Glomerular visceral epithelial cell (primary cell): ENCODE data around the gene RAB18.
"Not testable (repeated sequence)": the region's sequence is repeated elsewhere in the genome, so short reads cannot be mapped to it uniquely, and the experiment has no call there.

Experiments used
- DNase-seq: peaks from one replicate; pipeline ENCODE4 v3.0.0-alpha.2; 2016; ENCODE audit errors: extremely low spot score

The RAB18 gene

DNA sequence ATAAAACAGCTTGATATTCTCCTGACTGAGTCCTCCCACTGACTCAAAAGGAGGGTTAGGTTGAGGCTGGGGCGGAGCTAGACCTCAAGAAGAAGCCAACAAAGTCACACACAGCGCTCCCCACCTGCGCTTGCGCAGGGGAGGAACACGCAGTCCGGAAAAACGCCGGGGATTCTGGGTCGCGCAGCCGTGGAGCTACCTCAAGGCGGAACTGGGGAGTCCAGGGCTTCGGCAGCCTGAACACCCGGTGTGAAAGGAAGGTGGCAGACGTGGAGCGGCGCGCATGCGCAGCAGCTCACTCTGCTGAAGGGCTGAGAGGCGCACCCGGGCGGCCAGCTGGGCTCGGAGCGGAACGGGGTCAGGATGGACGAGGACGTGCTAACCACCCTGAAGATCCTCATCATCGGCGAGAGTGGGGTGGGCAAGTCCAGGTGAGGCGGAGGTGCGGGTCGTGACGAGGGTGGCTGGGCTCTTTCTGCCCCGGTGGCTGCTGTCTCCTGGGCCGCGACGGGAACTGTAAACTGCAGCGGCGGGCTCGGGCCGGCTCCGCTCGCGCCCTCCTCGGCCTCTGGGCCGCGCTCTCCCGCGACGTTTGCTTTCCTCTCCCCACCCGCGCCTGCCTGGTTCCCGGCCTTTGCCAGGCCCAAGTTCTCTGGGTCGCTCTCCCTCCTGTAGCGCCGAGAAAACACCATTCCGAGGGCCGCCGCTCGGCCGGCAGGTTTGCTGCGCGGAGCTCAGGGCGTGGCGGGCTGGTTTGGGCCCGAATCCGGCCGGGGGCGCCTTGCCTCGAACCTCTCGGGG, at the start of gene RAB18:
Gene RAB18 (plus strand): TSS at position 298 of the 801 bp plus-strand sequence. CDS start 66 bp downstream, at position 364.
- peak; percentile 99 for DNase-seq

DNA sequence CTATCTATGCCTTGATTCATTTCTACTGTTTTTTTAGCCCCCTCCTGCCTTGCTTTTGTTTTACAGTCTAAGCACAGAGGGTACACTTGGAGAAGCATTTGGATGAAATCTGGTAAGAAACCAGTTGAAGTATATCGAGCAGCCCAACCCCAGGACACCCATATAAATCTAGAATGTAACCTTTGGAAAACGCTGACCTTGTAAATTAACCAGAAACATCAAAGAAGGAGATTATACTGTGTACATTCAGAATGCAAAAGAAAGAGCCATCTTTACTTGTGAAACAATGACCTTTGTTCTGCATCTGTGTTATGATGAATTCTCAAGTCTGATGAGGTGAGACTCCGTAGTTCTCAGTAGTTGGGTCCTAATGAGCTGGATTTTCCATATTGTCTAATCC, 49.3 kb upstream of the RAB18 start:
- no peak for DNase-seq

DNA sequence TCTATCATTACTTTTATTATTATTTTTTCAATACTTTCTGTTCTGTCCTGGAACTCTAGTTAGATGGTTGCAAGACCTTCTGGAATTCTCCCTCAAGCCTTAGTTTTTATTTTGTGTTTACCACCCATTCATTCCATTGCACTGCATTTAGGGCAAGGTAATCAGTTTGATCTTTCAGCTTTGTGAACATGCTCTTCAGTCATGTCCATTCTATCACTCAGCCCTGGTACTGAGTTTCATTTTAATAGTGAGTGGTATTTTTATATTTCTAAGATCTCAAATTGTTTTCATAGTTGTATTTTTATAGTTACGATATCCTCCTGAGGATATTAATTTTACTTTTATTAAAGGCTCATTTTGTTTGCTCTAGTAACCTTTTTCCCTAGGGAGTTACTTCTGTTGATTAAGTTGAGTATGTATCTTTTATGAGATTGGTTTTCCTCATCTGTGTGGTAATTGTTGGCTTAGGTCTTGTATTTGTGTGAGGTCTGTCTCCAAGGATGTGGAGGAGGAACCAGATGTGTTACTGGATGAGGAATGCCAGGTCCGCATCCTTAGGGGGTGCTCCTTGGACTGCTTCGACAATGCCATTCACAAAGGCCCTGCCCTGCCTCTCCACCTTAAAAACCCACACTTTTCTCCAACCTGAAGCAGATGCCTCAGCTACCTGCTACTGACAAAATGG, 46.7 kb upstream of the RAB18 start:
- no peak for DNase-seq

DNA sequence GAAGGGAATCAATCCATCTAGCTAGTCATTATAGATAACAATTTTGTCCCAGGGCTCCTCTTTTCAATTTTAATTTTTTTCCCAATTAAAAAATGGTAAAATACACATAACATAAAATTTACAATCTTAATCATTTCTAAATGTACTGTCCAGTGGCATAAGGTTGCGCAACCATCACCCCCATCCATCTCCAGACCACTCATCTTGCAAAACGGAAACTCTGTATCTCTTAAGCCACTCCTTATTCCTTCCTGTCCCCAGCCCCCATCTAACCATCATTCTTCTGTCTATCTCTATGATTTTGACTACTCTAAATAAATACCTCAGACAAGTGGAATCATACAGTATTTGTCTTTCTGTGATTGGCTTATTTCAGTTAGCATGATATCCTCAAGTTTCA, 46.1 kb upstream of the RAB18 start:
- no peak for DNase-seq

DNA sequence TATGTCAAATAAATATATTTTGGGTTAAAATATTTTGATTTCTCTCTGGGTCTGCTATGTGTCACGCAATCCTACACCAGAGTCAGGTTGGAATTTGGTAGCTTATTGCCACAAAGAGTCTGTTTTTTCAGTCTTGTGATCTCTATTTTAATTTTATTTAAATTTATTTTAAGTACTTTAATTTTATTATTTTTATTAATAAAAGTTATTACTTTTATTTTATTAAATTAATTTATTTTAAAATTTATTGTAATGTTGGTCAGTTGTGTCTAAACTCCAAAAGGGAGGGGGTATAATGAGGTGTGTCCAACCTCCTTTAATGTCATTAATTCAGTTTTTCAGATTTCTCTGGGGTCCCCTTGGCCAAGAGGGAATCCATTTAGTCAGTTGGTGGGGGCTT, 42.8 kb upstream of the RAB18 start:
- no peak for DNase-seq

DNA sequence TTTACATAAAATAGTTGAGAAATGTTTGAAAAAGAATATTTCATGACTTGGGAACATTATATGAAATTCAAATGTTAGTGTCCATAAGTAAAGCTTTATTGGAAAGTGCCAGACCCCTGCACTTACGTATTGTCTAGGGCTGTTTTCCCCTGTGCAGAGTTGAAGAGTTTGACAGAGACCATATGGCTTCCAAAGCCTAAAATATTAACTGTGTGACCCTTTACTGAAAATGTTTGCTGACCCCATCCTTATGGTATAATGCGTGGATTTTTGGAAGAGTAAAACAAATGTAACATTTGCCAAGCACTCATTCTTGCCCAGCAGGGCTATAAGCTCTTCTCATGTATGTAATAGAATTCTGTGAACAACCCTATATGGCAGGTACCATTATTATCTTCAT, 40.1 kb upstream of the RAB18 start:
- no peak for DNase-seq

DNA sequence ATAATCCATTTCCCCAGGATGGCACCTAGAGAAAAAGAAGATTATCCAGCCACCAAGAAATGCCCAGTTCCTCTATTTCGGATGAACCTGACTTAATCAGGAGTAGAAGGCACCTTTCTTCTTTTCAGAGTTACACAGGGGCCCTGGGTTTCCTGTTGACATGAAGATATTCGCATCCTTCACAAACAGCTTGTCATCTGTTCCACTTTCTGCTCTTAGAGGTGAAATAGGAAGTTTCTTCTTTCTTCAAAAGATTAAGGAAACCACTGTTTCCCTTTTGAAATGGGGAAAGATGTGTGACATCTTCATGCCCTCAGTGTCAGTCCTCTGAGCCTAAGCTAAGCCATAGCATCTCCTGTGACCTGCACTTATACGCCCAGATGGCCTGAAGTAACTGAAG, 39.1 kb upstream of the RAB18 start:
- no peak for DNase-seq

DNA sequence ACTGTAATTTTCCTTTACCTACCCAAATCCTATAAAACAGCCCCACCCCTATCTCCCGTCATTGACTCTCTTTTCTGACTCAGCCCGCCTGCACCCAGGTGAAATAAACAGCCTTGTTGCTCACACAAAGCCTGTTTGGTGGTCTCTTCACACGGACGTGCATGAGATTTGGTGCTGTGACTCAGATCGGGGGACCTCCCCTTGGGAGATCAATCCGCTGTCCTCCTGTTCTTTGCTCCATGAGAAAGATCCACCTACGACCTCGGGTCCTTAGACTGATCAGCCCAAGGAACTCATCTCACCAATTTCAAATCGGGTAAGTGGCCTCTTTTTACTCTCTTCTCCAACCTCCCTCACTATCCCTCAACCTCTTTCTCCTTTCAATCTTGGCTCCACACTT, 38.5 kb upstream of the RAB18 start:
- DNase-seq, result not testable (repeated sequence)

DNA sequence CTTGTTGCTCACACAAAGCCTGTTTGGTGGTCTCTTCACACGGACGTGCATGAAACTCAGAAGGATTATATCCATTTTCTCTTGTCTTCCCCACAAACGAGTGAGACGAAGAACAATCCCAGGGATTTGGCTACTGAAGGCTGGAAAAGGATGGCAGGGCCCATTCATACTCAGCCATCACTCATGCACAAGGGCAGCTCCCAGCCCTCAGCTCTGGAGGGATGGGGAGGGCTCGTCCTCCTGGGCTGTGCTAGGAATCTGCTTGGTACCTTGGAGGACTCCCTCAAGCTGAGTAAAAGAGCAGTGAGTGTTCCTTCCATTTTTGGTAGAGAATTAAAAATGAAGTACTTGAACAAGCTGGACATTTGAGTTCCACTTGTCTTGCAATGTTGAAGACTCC, 33.2 kb upstream of the RAB18 start:
- DNase-seq, result no peak

DNA sequence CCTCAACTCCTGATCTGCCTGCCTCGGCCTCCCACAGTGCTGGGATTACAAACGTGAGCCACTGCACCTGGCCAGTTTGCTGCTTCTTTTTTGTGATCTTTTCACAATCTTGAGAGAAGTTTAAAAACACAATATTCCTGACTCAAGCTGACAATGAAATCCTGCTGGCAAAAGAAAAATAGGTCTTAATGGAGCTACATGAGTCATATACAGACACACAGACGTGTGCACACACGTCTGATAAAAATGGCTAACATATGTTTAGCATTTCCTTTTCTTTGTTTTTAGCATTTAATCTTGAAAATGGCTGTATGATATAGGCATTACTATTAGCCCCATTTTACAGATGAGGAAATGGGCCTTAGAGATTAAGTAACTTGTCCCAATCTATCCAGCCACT, 29.4 kb upstream of the RAB18 start:
- no peak for DNase-seq

DNA sequence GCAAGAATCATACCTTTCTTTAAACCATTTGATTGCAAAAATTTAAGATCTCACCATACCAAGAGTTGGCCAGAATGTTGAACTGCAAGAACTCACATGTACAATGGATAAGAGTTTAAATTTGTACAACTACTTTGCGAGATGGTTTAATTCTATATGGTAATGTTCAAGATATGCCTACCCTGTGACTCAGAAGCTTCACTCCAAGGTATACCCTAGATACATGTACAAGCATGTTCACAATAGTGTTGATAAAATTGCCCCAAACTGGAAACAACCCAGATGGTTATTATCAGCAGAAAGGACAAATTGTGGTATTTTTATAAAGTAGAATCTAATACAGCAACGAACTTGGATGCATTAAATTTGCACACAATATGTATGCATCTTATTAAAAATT, 25.1 kb upstream of the RAB18 start:
- no peak for DNase-seq

DNA sequence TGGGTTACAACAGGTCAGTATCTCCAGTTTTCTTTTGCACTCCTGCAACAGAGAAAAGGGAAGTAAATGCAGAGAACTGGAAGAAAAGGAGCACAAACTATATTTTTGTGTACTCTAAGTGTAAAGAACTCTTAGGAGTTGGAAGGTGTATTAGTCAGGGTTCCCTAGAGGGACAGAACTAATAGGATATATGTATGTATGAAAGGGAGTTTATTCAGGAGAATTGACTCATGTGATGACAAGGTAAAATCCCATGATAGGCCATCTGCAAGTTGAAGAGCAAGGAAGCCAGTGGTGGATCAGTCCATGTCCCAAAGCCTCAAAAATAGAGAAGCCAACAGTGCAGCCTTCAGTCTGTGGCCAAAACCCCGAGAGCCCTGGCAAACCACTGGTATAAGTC, 22.6 kb upstream of the RAB18 start:
- no peak for DNase-seq

DNA sequence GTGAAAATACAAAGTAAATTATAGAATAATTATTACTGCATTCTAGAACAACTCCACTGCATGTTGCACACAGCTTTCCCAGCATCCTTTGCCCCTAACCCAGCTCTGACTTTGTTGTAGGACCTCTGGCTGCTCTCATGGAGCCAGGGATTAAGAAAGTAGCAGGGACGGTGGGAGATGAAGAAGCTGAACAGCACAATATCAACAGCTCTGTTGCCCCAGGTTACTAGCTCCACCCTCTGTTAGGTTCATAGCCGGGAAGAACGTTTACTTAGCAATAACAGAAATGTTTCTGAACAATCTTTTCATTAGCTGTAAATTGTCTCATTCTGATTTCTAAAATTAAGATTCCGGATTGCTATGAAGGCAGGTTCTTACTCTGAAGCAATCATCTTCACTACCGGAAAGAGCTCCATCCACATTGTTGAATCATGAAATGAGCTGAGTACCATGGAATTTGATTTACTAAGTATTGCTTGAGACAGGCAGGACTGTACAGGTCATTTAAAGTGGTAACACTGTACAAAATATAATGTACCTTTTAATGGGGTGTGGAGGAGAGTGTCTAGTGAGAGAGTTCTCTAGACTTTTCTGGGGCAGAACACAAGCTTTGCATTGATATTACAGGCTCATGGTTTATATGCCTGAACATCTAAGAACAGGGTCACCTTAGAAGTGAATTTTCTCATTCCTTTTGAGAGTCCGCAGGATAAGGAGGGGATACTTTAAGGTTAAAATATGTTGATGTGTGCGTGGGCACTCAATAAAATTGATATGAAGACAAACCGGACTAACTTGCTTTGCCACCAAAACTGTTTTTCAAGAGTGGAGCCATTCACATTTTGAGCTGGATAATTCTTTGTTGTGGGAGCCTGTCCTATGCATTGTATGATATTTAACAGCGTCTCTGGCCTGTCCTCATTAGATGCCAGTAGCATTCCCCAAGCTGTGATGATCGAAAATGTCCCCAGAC, 20.8 kb upstream of the RAB18 start:
- peak; percentile 1 for DNase-seq

DNA sequence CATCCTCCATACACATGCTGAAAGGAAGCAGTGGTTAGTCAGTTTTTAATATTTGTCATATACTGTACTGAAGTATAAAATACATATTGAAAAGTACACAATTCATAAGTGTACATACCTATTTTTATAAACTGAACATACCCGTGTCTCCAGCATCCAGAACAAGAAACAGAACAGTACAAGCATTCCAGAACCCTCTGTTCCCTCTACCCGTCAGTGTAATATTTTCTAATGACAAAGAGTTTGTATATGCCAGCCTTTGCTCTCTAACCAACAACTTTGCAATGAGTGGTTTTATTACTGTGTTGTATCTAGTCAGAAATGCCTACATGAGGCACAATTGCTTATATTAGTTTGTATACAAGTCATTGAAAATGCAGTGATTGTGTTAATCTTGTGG, 18.7 kb upstream of the RAB18 start:
- DNase-seq, result no peak

DNA sequence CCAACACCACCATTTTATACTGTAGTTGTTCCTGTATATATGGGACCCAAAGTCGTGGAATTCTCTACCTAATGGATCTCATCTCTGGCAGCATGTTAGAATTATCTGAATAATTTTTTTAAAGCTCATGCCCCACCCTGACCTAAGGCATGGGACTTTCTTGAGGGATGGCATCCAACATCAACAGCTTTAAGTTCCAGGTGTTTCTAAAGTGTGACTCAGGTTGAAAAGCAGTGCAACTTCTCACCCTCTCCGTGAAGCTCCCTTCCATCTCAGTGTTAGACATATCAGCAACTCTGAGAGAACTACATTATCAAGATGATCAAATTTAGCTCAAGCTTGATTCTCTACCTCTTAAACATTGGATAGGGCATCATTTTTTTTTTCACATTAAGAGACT, 18.1 kb upstream of the RAB18 start:
- DNase-seq, result no peak

DNA sequence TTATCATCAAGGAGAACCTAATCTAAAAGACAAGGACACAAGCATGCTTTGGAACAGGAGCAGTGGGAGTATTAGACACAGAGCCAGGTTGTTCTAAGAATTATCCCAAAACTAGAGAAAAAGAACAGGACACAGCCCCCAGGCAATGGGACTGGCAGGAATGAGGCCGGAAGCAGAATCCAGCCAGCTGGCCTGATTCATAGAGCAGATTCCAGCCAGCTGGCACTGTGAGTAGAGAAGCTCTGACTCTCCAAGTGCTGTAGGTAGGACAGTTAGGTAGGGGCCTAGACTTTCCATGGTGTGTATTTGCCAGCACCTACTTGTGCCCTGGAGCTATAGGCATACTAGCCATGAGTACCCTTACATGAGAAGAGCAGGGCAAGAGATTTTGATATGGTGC, 13.3 kb upstream of the RAB18 start:
- DNase-seq, result no peak

DNA sequence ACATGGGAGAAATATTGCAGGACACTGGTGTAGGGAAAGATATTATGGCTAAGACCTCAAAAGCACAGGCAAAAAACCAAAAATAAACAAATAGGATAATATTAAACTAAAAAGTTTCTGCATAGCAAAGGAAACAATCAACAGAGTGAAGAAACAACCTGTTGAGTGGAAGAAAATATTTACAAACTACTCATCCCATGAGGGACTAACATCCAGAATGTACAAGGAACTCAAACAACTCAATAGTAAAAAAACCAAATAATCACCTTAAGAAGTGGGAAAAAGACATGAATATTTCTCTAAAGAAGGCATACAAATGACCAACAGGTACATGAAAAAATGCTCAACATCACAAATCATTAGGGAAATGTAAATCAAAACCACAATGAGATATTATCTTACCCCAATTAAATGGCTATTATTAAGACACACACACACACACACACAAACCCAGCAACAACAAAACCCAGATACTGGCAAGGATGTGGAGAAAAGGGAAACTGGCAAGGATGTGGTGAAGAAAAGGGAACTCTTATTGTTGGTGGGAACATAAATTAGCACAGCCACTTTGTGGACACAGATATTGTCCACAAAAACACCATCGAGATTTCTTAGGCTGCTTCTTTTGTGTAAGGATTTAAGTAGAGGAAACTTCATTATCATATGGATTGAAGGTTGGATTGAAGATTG, 9.8 kb upstream of the RAB18 start:
- no peak for DNase-seq

DNA sequence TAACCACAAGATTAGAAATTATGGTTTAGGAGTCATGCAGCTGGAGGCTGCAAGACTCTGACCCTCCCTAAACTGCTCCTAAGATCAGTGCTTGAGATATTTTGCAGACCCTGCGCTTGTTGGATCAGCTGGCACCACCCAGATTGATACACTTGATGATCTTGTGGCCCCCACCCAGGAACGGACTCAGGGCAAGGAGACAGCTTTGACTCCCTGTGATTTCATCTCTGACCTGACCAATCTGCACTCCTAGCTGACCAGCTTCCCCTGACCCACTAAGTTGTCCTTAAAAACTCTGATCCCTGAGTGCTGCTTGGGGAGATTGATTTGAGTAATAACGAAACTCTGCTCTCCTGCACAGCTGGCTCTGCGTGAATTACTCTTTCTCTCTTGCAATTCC, 8.0 kb upstream of the RAB18 start:
- no peak for DNase-seq

DNA sequence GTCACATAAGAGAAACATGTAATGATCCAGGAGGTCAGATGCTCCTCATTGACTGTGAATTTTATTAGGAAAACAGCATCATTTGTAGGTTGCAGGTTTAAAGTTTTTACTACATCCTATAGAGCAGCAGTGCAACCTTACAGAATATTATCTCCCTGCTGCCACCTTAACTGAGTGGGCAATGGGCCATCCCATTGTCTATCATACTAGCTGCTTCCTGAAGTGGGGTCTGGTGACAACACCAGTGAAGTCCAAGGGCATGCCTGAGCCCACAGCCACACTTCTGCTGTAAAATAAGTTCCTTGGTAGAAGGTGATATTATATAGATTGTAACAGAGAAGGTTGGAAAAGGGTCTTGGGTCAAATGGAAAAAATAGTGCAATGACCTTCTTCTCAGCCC, 4.0 kb upstream of the RAB18 start:
- DNase-seq, result no peak

DNA sequence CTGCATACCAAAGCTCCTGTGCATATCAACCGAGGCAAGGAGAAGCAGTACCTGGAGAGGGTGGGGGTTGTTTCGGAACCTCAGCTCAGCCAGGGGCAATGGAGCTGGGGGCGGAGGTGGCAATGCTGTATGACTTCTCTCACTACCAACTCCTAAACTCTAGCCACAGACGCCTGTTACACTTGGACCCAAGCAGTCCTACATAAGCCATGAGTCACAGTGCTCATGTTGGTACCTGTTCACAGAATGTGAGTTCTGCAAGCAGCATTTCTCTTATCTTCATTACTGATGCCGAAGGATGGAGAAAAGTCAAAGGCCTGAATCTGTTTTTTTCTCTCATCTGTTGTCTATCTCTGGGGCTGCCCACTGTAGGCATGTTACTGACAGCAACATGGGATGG, 3.2 kb upstream of the RAB18 start:
- no peak for DNase-seq

DNA sequence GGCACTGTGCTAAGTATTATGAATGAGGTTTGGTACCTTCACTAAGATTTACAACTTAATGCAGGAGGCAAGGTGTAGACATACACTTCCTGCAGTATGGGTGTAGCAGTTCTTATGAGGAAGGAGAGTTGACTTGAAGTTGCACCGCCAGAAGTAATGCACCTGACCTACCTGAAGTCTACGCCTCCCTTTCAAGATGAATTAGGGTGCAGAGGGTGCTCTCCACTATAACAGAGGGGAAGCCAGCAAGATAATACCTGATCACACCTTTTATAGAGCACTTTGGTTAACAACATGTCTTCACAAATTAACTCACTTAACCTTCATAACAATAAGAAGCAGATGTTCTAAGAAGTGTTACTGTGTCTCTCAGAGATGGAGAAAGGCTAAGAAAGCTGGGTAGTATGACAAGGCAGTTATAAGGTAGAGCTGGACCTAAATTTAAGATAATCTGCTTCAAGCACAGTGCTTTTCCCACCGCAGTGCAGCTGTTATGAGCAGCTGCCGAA, 552 bp upstream of the RAB18 start:
- DNase-seq, result no peak
